Stimulated activated CD8-positive, alpha-beta memory T cell treated with anti-CD3 and anti-CD28 coated beads, Interleukin-4, amount 100 ng/mL, for 1 hour (primary cell): ENCODE data around the gene ZNF865.
"Not testable (repeated sequence)": the region's sequence is repeated elsewhere in the genome, so short reads cannot be mapped to it uniquely, and the experiment has no call there.

Experiments
- DNase-seq, 2 donors: peaks; one replicate each; pipeline ENCODE4 v3.0.0-alpha.2; 2020; ENCODE audit warnings: low read depth in 2 of 2, low spot score in 1 of 2

ZNF865 gene

DNA sequence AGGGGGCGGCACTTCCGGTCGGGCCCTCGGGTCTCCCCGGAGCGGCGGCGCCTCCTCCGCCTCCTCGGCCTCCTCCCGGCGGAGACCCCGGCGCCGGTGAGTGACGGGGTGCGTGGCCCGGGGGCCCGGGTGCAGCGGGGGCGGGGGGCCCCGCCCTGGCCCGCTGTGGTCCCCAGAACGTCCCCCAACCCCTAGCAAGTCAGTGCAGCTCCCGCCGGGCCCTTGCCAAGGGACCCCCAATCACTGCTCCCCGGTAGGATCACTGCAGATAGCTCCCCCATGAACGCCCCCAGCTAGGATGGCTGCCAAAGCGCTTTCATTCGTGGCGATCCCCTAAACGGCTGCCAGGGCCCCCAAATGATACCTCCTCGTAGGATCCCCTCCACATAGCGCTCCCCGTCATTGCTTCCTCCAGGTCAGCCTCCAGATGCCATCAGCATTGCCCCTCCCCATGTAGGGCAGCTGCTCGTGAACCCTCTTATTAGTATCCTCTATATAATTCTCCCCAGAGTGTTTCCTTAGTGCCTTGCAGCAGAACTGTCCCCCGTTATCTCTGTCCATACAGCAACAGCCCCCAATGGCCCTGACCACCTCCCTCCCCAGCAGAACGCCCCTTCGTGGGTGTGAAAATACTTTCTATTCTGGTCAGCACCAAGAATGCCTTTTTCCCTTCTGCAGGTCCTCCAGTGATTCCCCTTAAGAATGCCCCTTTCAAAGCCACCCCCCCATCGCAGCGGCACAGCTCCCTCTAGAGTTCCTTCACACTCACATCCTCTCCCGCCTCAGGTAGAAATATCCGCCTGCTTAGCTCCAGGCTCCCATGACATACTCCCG is at the start of gene ZNF865:
TSS of gene ZNF865 (plus strand) at position 11 of the 834 bp plus-strand sequence. CDS start 7,972 bp downstream, outside the sequence.
- peak; percentile 41 to 42 for DNase-seq

DNA sequence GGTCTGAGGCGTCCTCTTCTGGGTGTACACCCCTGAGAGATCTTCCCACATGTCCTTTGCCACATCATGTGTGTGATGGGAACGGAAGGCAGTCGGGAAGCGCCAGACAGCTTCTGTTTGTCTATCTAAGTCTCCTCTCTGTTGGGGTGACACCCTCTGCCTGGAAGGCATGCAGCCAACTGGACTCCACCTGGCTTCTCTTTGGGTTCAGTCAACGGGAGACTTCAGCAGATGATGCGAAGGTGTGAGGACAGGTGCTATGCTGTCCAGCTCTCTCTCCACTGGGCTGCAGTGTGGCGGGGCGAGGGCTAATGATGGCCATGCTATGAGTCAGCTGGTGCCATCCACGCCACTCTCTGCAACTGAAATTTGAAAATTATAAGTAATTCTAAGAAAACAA is 45.8 kb upstream of the ZNF865 start:
- DNase-seq, result no peak

DNA sequence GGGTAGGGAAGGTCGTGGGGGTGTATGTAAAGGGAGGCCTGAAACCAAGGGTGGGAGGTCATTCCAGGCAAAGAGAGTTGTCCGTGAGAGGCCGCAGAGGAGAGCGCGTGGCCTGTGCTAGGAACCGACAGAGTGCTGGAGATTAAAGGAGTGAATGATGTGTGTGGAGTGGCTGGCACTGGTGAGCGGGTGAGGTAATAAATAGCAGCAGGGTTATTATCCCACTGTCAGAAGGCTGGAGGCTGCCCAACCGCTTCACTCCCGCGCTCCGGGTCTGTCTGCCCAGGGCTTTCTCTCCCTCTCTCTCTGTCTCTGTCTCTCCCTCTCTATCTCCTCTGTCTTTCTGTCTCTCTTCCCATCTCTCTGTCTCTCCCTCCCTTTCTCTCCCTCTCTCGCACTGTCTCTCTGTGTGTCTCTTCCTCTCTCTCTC is 42.2 kb upstream of the ZNF865 start:
- DNase-seq, result no peak

- DNase-seq, result no peak
These were observed 38.6 kb upstream of the ZNF865 start for GRCh38 chr19:55566823-55567222.

DNA sequence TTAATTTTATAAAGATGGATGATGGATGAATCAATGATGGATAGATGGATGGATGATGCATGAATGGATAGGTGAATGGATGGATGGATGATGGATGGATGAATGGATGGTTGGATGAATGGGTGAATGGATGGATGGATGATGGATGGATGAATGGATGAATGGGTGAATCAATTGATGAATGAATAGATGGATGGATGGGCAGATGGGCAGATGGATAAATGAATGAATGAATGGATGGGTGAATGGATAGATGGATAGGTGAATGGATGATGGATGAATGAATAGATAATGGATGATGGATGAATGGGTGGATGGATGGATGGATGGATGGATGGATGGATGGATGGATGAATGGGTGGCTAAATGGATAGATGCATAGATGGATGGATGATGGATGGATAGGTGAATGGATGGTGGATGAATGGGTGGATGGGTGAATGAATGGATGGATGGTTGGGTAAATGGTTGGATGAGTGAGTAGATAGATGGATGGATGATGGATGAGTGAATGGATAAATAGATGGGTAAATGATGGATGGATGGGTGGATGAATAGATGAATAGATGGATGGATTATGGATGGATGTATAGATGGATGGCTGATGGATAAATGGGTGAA is 37.6 kb upstream of the ZNF865 start:
- no peak for DNase-seq

DNA sequence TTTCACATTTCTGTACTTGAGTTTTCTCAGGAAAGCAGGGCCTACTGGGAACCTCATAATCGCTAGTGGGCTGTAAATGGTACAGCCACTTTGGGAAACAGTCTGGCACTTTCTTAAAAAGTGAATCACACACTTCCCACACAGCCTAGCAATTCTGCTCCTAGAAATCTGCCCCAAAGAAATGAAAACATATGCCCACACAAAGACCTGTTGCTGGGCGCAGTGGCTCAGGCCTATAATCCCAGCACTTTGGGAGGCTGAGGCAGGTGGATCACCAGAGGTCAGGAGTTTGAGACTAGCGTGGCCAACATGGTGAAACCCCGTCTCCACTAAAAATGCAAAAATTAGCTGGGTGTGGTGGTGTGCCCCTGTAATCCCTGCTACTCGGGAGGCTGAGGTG is 36.0 kb upstream of the ZNF865 start:
- not testable (repeated sequence) for DNase-seq

DNA sequence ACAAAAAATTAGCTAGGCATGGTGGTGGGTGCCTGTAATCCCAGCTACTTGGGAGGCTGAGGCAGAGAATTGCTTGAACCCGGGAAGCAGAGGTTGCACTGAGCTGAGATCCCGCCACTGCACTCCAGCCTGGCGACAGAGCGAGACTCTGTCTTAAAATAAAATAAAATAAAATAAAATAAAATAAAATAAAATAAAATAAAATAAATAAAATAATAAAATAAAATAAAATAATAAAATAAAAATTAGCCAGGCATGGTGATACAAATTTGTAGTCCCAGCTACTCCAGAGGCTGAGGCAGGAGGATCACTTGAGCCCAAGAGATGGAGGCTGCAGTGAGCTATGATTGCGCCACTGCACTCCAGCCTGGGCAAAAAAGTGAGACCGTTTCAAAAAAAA is 31.5 kb upstream of the ZNF865 start:
- DNase-seq, result not testable (repeated sequence)

GRCh38 chr19:55576746-55577145 is 28.7 kb upstream of the ZNF865 start:
- DNase-seq, result no peak

- DNase-seq, result no peak
These were observed 27.3 kb upstream of the ZNF865 start for GRCh38 chr19:55578031-55578760.

GRCh38 chr19:55578761-55579747 is 26.4 kb upstream of the ZNF865 start:
- no peak for DNase-seq

DNA sequence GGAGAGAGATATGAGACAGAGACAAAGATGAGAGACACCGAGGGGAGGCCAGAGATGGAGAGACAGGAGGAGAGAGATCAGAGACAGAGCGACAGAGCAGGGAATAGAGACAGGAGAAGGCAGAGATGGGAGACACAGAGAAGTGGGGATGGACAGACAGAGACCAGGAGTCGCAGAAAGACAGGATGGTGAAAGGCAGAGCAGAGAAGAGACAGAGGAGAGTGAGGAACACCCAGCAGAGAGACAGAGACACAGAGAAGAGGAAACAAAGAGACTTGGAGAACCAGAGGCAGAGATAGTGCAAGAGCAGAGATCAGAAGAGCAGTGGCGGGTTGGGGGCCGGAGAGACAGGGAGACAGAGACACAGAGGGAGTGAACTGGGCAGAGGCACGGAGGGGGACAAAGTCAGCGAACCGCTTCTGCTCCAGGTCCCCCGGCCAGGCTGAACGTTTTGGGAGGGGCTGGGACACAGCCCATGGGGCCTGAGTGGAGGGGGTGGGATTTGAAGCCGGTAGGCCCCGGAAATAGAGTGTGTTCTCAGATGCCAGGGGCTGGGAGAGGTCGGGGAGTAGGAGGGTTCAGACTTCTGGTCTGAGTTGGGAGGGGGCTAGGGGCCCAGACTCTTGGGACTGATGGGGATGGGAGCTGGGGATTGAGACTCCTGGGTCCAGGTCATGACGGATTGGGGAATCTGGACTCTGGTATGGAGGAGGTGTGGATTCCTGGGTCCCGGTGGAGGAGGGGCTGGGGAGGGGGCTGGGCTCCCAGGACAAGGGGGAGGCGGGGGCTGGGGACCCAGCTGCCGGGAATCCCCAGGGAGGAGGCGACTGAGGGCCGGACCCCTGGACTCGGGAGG is 25.5 kb upstream of the ZNF865 start:
- no peak for DNase-seq

DNA sequence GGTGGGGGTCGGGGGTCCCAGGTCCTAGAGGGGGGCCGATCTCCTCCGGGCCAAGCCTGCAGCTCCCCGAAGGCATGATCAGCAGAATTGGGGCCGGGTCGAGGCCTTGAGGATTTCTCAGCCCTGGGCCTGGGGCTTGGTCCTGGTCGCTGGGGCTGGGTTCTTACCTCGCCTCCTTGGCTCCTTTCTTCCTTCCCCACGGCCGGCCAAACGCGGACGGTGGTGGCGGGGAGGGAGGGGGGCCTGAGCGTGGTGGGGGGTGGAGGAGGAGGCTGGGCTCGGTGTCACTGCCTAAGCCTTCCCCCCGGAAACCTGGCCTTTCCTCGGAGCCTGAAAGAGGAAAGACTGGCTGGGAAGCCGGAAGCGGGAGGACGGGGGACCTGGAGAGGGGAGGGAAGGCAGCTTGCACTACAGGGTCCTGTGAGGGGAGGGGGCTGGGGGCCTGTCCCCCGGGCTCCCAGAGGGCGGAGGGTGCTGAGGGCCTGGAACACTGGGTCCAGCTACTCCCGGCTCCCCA is 24.8 kb upstream of the ZNF865 start, which contains the start of gene ZNF579:
TSS of gene ZNF579 (minus strand) at position 221 of the 517 bp plus-strand sequence. CDS start 1,209 bp downstream, outside the sequence.
- DNase-seq, result peak; percentile 44 to 47

GRCh38 chr19:55581145-55581822 is 24.2 kb upstream of the ZNF865 start:
- DNase-seq, result no peak

GRCh38 chr19:55581823-55582223 is 23.6 kb upstream of the ZNF865 start:
- no peak for DNase-seq

- DNase-seq, result not testable (repeated sequence)
These were observed 23.2 kb upstream of the ZNF865 start for GRCh38 chr19:55582284-55582683.

DNA sequence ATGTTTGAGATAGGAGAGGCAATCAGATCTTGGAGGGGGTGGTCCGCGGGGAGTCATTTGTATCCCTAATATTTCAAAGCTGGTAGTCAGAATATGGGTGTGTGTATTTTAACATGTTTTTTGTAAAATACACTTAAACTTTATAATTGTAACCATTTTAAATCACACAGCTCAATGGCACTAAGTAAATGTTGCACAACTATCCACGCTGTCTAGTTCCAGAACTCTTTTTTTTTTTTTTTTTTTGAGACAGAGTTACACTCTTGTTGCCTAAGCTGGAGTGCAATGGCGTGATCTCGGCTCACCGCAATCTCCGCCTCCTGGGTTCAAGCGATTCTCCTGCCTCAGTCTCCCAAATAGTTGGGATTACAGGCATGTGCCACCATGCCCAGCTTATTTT is 21.6 kb upstream of the ZNF865 start:
- not testable (repeated sequence) for DNase-seq

DNA sequence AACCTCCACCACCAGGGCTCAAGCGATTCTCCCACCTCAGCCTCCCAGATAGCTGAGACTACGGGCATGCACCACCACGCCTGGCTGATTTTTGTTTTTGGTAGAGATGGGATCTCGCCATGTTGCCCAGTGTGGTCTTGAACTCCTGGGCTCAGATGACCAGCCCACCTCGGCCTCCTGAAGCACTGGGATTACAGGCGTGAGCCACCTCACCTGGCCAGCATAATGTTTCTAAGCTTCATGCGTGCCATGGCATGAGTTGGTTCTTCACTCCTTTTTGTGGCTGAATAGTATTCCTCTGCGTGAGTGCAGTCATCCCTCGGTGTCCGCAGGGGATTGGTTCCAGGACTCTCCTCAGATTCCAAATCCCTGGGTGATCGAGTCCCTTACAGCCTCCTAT is 20.6 kb upstream of the ZNF865 start:
- DNase-seq, result no peak

GRCh38 chr19:55585658-55586339 is 19.6 kb upstream of the ZNF865 start:
- no peak for DNase-seq
